Psoas muscle (tissue), 8 donors: ENCODE measurements around the gene VASH2. TPM values are rescaled to one million over a fixed set of nuclear protein-coding genes. Genes with fewer than 3 reads are reported as not detected.

ENCODE experiments used
- ATAC-seq, 4 donors: fragments of 200-7000 bp; cut with Tn5 transposase; one replicate each; pipeline ENCODE4 v1.9.1; 2020; ENCODE audit warnings: moderate library complexity in 3 of 4, mild to moderate bottlenecking in 2 of 4
- DNase-seq, 2 donors: peaks; one replicate each; pipeline ENCODE4 v3.0.0-alpha.2; 2020
- H3K27ac ChIP-seq: fragments of 200-600 bp; one replicate; pipeline ENCODE4 v1.8.0; 2022
- H3K27me3 ChIP-seq, 3 donors: fragments of 200-600 bp in 1 of 3; one replicate each; pipeline versions ENCODE4 v1.6.1 to v1.8.0; 2013 to 2022; ENCODE audit warnings: low read length in 2 of 3, mild to moderate bottlenecking in 2 of 3, moderate library complexity in 1 of 3; ENCODE audit not compliant: insufficient read depth in 3 of 3
- H3K36me3 ChIP-seq, 2 donors: fragments of 200-600 bp in 1 of 2; one replicate each; pipeline versions ENCODE4 v1.6.1 to v1.8.0; 2013 to 2022; ENCODE audit warnings: low read depth in 1 of 2, mild to moderate bottlenecking in 1 of 2, moderate library complexity in 1 of 2; ENCODE audit not compliant: insufficient read depth in 1 of 2
- H3K4me1 ChIP-seq: fragments of 200-600 bp; one replicate; pipeline ENCODE4 v1.8.0; 2022
- H3K4me3 ChIP-seq: fragments of 200-600 bp; one replicate; pipeline ENCODE4 v1.8.0; 2022; ENCODE audit warnings: mild to moderate bottlenecking
- H3K9me3 ChIP-seq: fragments of 200-600 bp; one replicate; pipeline ENCODE4 v1.8.0; 2022
- CTCF ChIP-seq: fragments of 200-600 bp; IDR thresholded peaks from one replicate; pipeline ENCODE4 v1.8.0; 2022; ENCODE audit warnings: antibody characterized with exemption
- WGBS, 3 donors: extraction: QIAGEN DNeasy Blood & Tissue Kit; methylation state at CpG; one replicate each; pipeline versions ENCODE4 v1.1.6 to v1.1.7; 2013; 5-methylcytosine and 5-hydroxymethylcytosine counted together
- intact Hi-C, 2 donors: fragments of 100-400 bp; cut with DNase I; formaldehyde crosslinking; loops; one replicate each; pipeline versions ENCODE4 v1.11.0 to v1.14.2; 2022
- polyA plus RNA-seq, 3 donors: library from polyadenylated mRNA; stranded (reverse); fragments of 200-250 nt; gene quantifications; one replicate each; pipeline ENCODE4 v1.2.3, GENCODE V29; 2013
- total RNA-seq, 4 donors: library from RNA; stranded (reverse); fragmentation: NEBNext Ultra II Directional in 2 of 4; extraction: Animal tissue kit (Norgen Biotek cat#: 25700) in 2 of 4; gene quantifications; one replicate each; pipeline versions ENCODE4 v1.2.1 to v1.2.4, GENCODE V29; 2021 to 2023
- donor health status: healthy with polysubstance abuse.
- donor health status: DM: no; HTN: no; CAD: no; lungs with moderate emphysema.
- donor health status: Bipolar disorder and iron deficiency.
- donor health status: healthy.
- donor health status: DM: yes; HTN: yes; CAD: no.
- donor health status: DM: no; HTN: no; CAD: no.
- donor health status: DM: no; HTN: no; CAD: no.
- donor health status: DM: yes; HTN: yes; CAD: no.

Gene VASH2
- total and polyA plus RNA-seq, 7 donors = 0.09 to 1.6 (median 0.17) TPM

- Histone ChIP-seq H3K9me3 (no peaks in the 10 kb centered on the region), H3K4me1 (peaks cover 45% of the 10 kb centered on the region), H3K27me3 (no peaks in the 10 kb centered on the region), H3K27ac (peak overlapping the region; percentile 86), H3K36me3 (no peaks in the 10 kb centered on the region), H3K4me3 (no peak overlapping the region)
- 29 to 49% (median 35%) methylated on average over 7 of the region's 7 CpGs for WGBS, 3 donors
- ATAC-seq (peak; percentile 15 to 40 (median 30)), DNase-seq (peak in 1 of 2 donors; percentile 34)
- intact Hi-C loops = loop anchor here in 1 of 2 donors (5.0 to 10.0 kb wide), 2 partner anchors 123 to 505 kb away; partner anchors contain the start of gene FLVCR1
- no peak for TF ChIP-seq CTCF
Measured at GRCh38 chr1:212980123-212980785, 29.9 kb downstream of the VASH2 start.

- ATAC-seq (peak; percentile 51 to 73 (median 60)), DNase-seq (peak; percentile 37 to 70)
- H3K9me3 ChIP-seq = no peaks in the 10 kb centered on the region
- no peak overlapping the region for H3K4me3 ChIP-seq
- no peaks in the 10 kb centered on the region for H3K27me3 ChIP-seq
- no peak for TF ChIP-seq CTCF
- H3K27ac ChIP-seq = peak overlapping the region; percentile 86
- H3K36me3 ChIP-seq = no peaks in the 10 kb centered on the region
- intact Hi-C loops = loop anchor here in 1 of 2 donors (5.0 to 10.0 kb wide), 2 partner anchors 124 to 506 kb away; partner anchors contain the start of gene FLVCR1
- 24 to 37% (median 24%) methylated on average over 10 to 11 of the region's 11 CpGs for WGBS, 3 donors
- H3K4me1 ChIP-seq = peaks cover 45% of the 10 kb centered on the region
Measured at GRCh38 chr1:212981025-212981495, 30.7 kb downstream of the VASH2 start.

GRCh38 chr1:212981571-212982328 is 31.4 kb downstream of the VASH2 start:
- Histone ChIP-seq H3K36me3 (no peaks in the 10 kb centered on the region), H3K4me3 (no peak overlapping the region), H3K9me3 (no peaks in the 10 kb centered on the region), H3K27me3 (no peaks in the 10 kb centered on the region), H3K27ac (peak overlapping the region; percentile 86), H3K4me1 (peaks cover 45% of the 10 kb centered on the region)
- DNase-seq = peak in 1 of 2 donors; percentile 61
- peak; percentile 18 to 68 (median 54) for ATAC-seq
- intact Hi-C loops = loop anchor here in 1 of 2 donors (5.0 to 10.0 kb wide), 2 partner anchors 124 to 507 kb away; partner anchors contain the start of gene FLVCR1
- no peak for TF ChIP-seq CTCF
- WGBS, 3 donors = 33 to 42% (median 35%) methylated on average over 13 of the region's 13 CpGs

- H3K4me3 ChIP-seq = no peak overlapping the region
- H3K27ac ChIP-seq = peak overlapping the region; percentile 86
- no peaks in the 10 kb centered on the region for H3K36me3 ChIP-seq
- DNase-seq (peak in 1 of 2 donors; percentile 79), ATAC-seq (peak; percentile 65 to 86 (median 76))
- H3K9me3 ChIP-seq = no peaks in the 10 kb centered on the region
- H3K4me1 ChIP-seq = peaks cover 45% of the 10 kb centered on the region
- WGBS, 3 donors = 42 to 58% (median 42%) methylated on average over 6 of the region's 6 CpGs
- no peaks in the 10 kb centered on the region for H3K27me3 ChIP-seq
- no peak for TF ChIP-seq CTCF
- intact Hi-C loops = loop anchor here in 1 of 2 donors (5.0 to 10.0 kb wide), 2 partner anchors 125 to 508 kb away; partner anchors contain the start of gene FLVCR1
Measured at GRCh38 chr1:212982430-212983152, 32.2 kb downstream of the VASH2 start.
